Sigmoid colon (tissue), 4 donors: ENCODE data around the gene MRPL55.

Experiments
- EP300 ChIP-seq, 4 donors: sonication (generic); formaldehyde crosslinking; IDR thresholded peaks; one replicate each; pipeline ENCODE4 v1.6.1; 2017; ENCODE audit warnings: antibody characterized with exemption in 4 of 4
- POLR2A ChIP-seq, 2 donors: fragments of 450-650 bp; IDR thresholded peaks; one replicate each; pipeline ENCODE4 v1.6.1; 2016; ENCODE audit warnings: antibody characterized with exemption in 2 of 2, mild to moderate bottlenecking in 2 of 2, moderate library complexity in 2 of 2
- POLR2AphosphoS5 ChIP-seq, 4 donors: sonication (generic); formaldehyde crosslinking; IDR thresholded peaks; one replicate each; pipeline ENCODE4 v1.6.1; 2017; ENCODE audit warnings: antibody characterized with exemption in 4 of 4
- TF ChIP-seq, protein P1 (sequence below), 4 experiments: fragments of 450-650 bp in 3 of 4; fragments of 200-600 bp in 1 of 4; IDR thresholded peaks; one replicate each; pipeline ENCODE4 v1.5.1; 2016 to 2019; ENCODE audit warnings: antibody characterized with exemption in 4 of 4, mild to moderate bottlenecking in 3 of 4, moderate library complexity in 2 of 4

DNA sequence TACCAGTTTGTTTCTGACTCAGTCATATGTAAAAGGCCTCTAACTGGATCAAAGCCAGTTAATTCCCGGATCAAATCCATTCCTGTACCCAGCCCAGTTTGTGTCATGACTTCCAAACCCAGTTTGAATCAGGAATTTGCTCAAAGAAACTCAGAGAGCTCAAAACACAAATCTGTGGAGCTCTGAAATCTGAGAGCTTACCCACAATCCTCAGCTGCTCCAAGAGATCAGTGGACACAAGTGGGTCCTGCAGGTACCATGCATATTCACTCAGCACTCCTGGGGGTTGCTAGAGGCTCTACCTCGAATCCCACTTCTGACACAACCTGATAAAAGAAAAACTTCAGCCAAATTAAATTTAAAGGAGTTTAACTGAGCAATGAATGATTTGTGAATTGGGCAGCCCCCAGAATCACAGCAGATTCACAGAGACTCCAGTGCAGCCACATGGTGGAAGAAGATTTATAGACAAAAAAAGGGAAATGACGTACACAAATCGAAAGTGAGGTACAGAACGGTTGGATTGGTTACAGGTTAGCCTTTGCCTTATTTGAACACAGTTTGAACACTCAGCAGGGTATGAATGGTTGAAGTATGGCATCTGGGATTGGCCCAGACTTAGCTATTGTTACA is 11.9 kb upstream of the MRPL55 start:
- TF ChIP-seq, protein P1, sequence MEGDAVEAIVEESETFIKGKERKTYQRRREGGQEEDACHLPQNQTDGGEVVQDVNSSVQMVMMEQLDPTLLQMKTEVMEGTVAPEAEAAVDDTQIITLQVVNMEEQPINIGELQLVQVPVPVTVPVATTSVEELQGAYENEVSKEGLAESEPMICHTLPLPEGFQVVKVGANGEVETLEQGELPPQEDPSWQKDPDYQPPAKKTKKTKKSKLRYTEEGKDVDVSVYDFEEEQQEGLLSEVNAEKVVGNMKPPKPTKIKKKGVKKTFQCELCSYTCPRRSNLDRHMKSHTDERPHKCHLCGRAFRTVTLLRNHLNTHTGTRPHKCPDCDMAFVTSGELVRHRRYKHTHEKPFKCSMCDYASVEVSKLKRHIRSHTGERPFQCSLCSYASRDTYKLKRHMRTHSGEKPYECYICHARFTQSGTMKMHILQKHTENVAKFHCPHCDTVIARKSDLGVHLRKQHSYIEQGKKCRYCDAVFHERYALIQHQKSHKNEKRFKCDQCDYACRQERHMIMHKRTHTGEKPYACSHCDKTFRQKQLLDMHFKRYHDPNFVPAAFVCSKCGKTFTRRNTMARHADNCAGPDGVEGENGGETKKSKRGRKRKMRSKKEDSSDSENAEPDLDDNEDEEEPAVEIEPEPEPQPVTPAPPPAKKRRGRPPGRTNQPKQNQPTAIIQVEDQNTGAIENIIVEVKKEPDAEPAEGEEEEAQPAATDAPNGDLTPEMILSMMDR (IDR thresholded peaks at IDR 0.05): no peak
- no peak for TF ChIP-seq EP300 (IDR thresholded peaks at IDR 0.05)
- TF ChIP-seq POLR2A (IDR thresholded peaks at IDR 0.05): no peak
- TF ChIP-seq POLR2AphosphoS5 (IDR thresholded peaks at IDR 0.05): no peak
